H1 (cell line): Measurements from ENCODE around the gene ALG2.

Source experiments
- CBX5 ChIP-seq: fragments of 300-800, 300-1000 bp; sonication (generic); IDR thresholded peaks from 2 replicates; pipeline ENCODE4 v1.7.1; 2016; ENCODE audit warnings: antibody characterized with exemption, low read length, low read depth
- CTCF ChIP-seq, 3 experiments: IDR thresholded peaks; 1 replicate in 2 of 3; 2 replicates in 1 of 3; pipeline versions ENCODE4 v1.5.1 to v1.6.1; 2011; ENCODE audit warnings: low read length in 3 of 3, mild to moderate bottlenecking in 3 of 3, inconsistent platforms in 2 of 3, low read depth in 1 of 3, moderate library complexity in 1 of 3; ENCODE audit not compliant: insufficient read depth in 1 of 3; ENCODE audit errors: control extremely low read depth in 1 of 3
- EP300 ChIP-seq, 2 experiments: IDR thresholded peaks; 1 replicate in 1 of 2; 2 replicates in 1 of 2; pipeline ENCODE4 v1.6.1; 2011 to 2012; ENCODE audit warnings: low read depth in 2 of 2, low read length in 2 of 2, mild to moderate bottlenecking in 2 of 2, borderline replicate concordance in 1 of 2, inconsistent platforms in 1 of 2, moderate library complexity in 1 of 2
- EZH2 ChIP-seq: fragments of 200-600 bp; sonication (generic); IDR thresholded peaks from 2 replicates; pipeline ENCODE4 v1.7.1; 2012; ENCODE audit warnings: low read depth, mild to moderate bottlenecking, moderate library complexity, low read length, inconsistent platforms; ENCODE audit not compliant: severe bottlenecking
- FOSL1 ChIP-seq: IDR thresholded peaks from 2 replicates; pipeline ENCODE4 v1.6.1; 2011; ENCODE audit warnings: mild to moderate bottlenecking, low read depth, low read length, moderate library complexity; ENCODE audit not compliant: insufficient read depth
- GABPA ChIP-seq: IDR thresholded peaks from 2 replicates; pipeline ENCODE4 v1.6.1; 2011; ENCODE audit warnings: mild to moderate bottlenecking, low read length, moderate library complexity, borderline replicate concordance; ENCODE audit not compliant: insufficient read depth
- SAP30 ChIP-seq: fragments of 300-600 bp; sonication (generic); IDR thresholded peaks from 2 replicates; pipeline ENCODE4 v1.7.1; 2012; ENCODE audit warnings: low read length, moderate library complexity, mild to moderate bottlenecking, inconsistent platforms; ENCODE audit not compliant: insufficient read depth, insufficient replicate concordance
- SP1 ChIP-seq: IDR thresholded peaks from 2 replicates; pipeline ENCODE4 v1.6.1; 2011; ENCODE audit warnings: low read depth, low read length

DNA sequence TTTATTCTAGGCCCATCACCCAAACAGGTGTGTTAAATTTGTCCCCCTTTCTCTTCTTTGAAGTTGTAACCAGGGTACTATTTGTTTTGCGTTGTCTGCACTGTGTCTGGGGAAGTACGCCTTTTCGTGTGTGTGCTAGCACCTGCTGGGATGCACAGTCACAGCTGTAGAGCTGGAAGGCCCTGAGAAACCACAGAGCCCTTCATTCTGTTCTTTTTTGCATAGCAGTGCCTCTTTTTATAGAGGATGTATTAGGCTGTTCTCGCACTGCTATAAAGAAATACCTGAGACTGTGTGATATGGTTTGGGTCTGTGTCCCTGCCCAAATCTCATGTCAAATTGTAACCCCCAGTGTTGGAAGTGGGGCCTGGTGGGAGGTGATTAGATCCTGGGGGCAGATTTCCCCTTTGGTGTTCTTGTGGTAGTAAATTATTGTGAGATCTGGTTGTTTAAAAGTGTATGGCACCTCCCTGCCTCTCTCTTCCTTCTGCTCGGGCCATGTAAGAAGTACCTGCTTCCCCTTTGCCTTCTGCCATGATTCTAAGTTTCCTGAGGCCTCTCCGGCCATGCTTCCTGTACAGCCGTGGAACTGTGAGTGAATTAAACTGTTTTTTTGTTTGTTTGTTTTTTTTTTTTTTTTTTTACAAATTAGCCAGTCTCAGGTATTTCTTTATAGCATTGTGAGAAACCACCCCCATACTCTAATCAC is 14.3 kb upstream of the ALG2 start:
- TF ChIP-seq SP1 (no peak), GABPA (no peak), CTCF (IDR thresholded peaks at IDR 0.05; ENCODE audit: control extremely low read depth in 1 of 3, insufficient read depth in 1 of 3, low read depth in 1 of 3, low read length in 3 of 3) (no peak), FOSL1 (no peak), EP300 (IDR thresholded peaks at IDR 0.05; ENCODE audit: borderline replicate concordance in 1 of 2, low read depth in 2 of 2, low read length in 2 of 2) (no peak), EZH2 (no peak), CBX5 (no peak), SAP30 (no peak)
